ENCODE measurements around the gene JUN. TPM values are rescaled to one million over a fixed set of nuclear protein-coding genes. Genes with fewer than 3 reads are reported as not detected.

JUN gene
- total and polyA plus RNA-seq, 2 of the 13 experiments (the other 11 are each of a cell fraction or from before 2014, with no cell fraction given) = 18.2 to 22.3 TPM

DNA sequence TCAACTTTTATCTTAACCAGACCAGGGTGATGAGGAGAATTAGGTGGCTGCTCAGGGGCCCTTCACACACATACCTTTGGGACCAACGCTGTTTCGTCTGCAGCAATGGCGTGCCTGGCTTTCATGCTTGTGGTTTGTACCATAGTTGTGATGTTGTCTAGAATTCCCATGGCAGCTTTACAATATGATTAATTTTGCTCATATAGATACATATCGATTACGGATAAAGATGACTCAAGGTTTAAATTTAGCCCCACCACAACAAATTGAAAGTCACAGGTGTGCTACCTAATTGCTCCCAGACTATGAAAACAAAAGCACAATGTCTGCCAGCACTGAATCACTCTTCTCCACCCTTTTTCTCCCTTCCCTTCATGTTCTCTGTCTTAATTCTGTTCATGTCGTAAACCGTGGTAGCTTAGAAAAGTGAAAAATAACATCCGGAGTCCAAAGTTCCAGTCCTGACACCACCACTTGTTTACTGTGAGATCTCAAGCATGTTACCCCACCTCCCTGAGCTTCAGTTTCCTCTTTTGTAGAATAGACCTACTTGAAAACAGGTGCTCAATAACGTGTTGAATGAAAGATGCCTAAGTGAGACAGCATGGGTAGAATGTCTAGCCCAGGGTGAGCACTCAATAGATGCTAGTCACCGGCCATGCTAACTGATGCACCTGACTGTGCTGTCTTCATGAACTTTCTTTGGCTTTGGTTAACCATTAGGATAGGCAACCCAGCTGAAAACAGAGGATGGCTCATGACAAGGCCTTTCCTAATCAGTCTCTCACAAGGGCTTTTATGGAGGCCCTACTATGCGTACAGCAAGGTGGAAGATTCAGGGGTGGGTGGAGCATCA is 22.1 kb upstream of the JUN start (continued):
- no peak for TF ChIP-seq ARID2 (CRISPR knock-in tag; IDR thresholded peaks at IDR 0.05; ENCODE audit: borderline replicate concordance)
- TF ChIP-seq ZNF224 (CRISPR knock-in tag; IDR thresholded peaks at IDR 0.05) = no peak
- no peak for TF ChIP-seq TEAD2 (CRISPR knock-in tag; IDR thresholded peaks at IDR 0.05)
- no peak for TF ChIP-seq DDIT3 (CRISPR knock-in tag; IDR thresholded peaks at IDR 0.05)
- TF ChIP-seq ZNF432 (CRISPR knock-in tag; IDR thresholded peaks at IDR 0.05; ENCODE audit: borderline replicate concordance) = no peak
- TF ChIP-seq ELK4 (CRISPR knock-in tag; IDR thresholded peaks at IDR 0.05; ENCODE audit: borderline replicate concordance) = no peak
- TF ChIP-seq EP300 (IDR thresholded peaks at IDR 0.05; ENCODE audit: low read depth in 2 of 2, low read length in 2 of 2) = 0 out of 4 replicates have a peak, but pooled peaks of 1 of the 2 experiments have one; percentile 9
- no peak for TF ChIP-seq EP300 (CRISPR knock-in tag; IDR thresholded peaks at IDR 0.05; ENCODE audit: borderline replicate concordance)
- no peak for TF ChIP-seq SP1 (IDR thresholded peaks at IDR 0.05)
- TF ChIP-seq SP1 (CRISPR knock-in tag; IDR thresholded peaks at IDR 0.05) = no peak
- TF ChIP-seq FOXP4 (CRISPR knock-in tag; IDR thresholded peaks at IDR 0.05) = peak; percentile 32; the same call in 1 of the 2 replicates
- no peak for TF ChIP-seq MEIS1 (CRISPR knock-in tag; IDR thresholded peaks at IDR 0.05; ENCODE audit: borderline replicate concordance)
- no peak for TF ChIP-seq ZNF773 (CRISPR knock-in tag; IDR thresholded peaks at IDR 0.05; ENCODE audit: borderline replicate concordance)
- TF ChIP-seq ZNF546 (CRISPR knock-in tag; conservative IDR thresholded peaks at IDR 0.05) = no peak
- 0 out of 2 replicates have a peak, but pooled peaks have one; percentile 45 for TF ChIP-seq FOXO1 (CRISPR knock-in tag; IDR thresholded peaks at IDR 0.05)
- no peak for TF ChIP-seq ZFYVE20 (CRISPR knock-in tag; IDR thresholded peaks at IDR 0.05; ENCODE audit: borderline replicate concordance, low read depth)
- TF ChIP-seq, protein P1, sequence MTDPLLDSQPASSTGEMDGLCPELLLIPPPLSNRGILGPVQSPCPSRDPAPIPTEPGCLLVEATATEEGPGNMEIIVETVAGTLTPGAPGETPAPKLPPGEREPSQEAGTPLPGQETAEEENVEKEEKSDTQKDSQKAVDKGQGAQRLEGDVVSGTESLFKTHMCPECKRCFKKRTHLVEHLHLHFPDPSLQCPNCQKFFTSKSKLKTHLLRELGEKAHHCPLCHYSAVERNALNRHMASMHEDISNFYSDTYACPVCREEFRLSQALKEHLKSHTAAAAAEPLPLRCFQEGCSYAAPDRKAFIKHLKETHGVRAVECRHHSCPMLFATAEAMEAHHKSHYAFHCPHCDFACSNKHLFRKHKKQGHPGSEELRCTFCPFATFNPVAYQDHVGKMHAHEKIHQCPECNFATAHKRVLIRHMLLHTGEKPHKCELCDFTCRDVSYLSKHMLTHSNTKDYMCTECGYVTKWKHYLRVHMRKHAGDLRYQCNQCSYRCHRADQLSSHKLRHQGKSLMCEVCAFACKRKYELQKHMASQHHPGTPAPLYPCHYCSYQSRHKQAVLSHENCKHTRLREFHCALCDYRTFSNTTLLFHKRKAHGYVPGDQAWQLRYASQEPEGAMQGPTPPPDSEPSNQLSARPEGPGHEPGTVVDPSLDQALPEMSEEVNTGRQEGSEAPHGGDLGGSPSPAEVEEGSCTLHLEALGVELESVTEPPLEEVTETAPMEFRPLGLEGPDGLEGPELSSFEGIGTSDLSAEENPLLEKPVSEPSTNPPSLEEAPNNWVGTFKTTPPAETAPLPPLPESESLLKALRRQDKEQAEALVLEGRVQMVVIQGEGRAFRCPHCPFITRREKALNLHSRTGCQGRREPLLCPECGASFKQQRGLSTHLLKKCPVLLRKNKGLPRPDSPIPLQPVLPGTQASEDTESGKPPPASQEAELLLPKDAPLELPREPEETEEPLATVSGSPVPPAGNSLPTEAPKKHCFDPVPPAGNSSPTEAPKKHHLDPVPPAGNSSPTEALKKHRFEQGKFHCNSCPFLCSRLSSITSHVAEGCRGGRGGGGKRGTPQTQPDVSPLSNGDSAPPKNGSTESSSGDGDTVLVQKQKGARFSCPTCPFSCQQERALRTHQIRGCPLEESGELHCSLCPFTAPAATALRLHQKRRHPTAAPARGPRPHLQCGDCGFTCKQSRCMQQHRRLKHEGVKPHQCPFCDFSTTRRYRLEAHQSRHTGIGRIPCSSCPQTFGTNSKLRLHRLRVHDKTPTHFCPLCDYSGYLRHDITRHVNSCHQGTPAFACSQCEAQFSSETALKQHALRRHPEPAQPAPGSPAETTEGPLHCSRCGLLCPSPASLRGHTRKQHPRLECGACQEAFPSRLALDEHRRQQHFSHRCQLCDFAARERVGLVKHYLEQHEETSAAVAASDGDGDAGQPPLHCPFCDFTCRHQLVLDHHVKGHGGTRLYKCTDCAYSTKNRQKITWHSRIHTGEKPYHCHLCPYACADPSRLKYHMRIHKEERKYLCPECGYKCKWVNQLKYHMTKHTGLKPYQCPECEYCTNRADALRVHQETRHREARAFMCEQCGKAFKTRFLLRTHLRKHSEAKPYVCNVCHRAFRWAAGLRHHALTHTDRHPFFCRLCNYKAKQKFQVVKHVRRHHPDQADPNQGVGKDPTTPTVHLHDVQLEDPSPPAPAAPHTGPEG (CRISPR knock-in tag; IDR thresholded peaks at IDR 0.05) = no peak
- TF ChIP-seq MAFK (conservative IDR thresholded peaks at IDR 0.05 in 1 of 2, IDR thresholded peaks at IDR 0.05 in 1 of 2; ENCODE audit: low read length in 2 of 2) = no peak
- no peak for TF ChIP-seq ZNF24 (IDR thresholded peaks at IDR 0.05)

Measured in HepG2 (cell line).